ENCODE results near the gene COPS3.
"Not testable (repeated sequence)": the region's sequence is repeated elsewhere in the genome, so short reads cannot be mapped to it uniquely, and the experiment has no call there.

Gene COPS3

GRCh38 chr17:17313350-17313991, 32.4 kb upstream of the COPS3 start:
- no peak for TF ChIP-seq CTCF (IDR thresholded peaks at IDR 0.05; ENCODE audit: low read depth, low read length)
- H3K4me3 ChIP-seq (ENCODE audit: low read depth, low read length) = no peak overlapping the region

GRCh38 chr17:17309356-17309755, 28.3 kb upstream of the COPS3 start:
- no peak for TF ChIP-seq CTCF (IDR thresholded peaks at IDR 0.05; ENCODE audit: low read depth, low read length)
- no peak overlapping the region for H3K4me3 ChIP-seq (ENCODE audit: low read depth, low read length)

- TF ChIP-seq CTCF (IDR thresholded peaks at IDR 0.05; ENCODE audit: low read depth, low read length) = no peak
- H3K4me3 ChIP-seq (ENCODE audit: low read depth, low read length) = no peak overlapping the region
Measured at GRCh38 chr17:17305281-17305801, 24.3 kb upstream of the COPS3 start.

GRCh38 chr17:17304521-17304985, 23.5 kb upstream of the COPS3 start:
- H3K4me3 ChIP-seq (ENCODE audit: low read depth, low read length) = no peak overlapping the region
- no peak for TF ChIP-seq CTCF (IDR thresholded peaks at IDR 0.05; ENCODE audit: low read depth, low read length)

GRCh38 chr17:17303847-17304490, 22.9 kb upstream of the COPS3 start:
- peak overlapping the region; percentile 59 for H3K4me3 ChIP-seq (ENCODE audit: low read depth, low read length)
- no peak for TF ChIP-seq CTCF (IDR thresholded peaks at IDR 0.05; ENCODE audit: low read depth, low read length)

GRCh38 chr17:17303010-17303846, 22.2 kb upstream of the COPS3 start, which contains the start of gene NT5M:
Gene NT5M, plus strand, starts transcription at chr17:17303373. Its CDS starts 178 bp downstream, at chr17:17303551.
- TF ChIP-seq CTCF (IDR thresholded peaks at IDR 0.05; ENCODE audit: low read depth, low read length) = no peak
- H3K4me3 ChIP-seq (ENCODE audit: low read depth, low read length) = peak within 1 kb of the TSS; percentile 59

GRCh38 chr17:17301659-17302058, 20.6 kb upstream of the COPS3 start:
- not testable (repeated sequence) for H3K4me3 ChIP-seq (ENCODE audit: low read depth, low read length)
